Fibroblast of lung (primary cell): ENCODE data around the gene RASL11A. TPM values are rescaled to one million over a fixed set of nuclear protein-coding genes. Genes with fewer than 3 reads are reported as not detected.
"Not testable (repeated sequence)": the region's sequence is repeated elsewhere in the genome, so short reads cannot be mapped to it uniquely, and the experiment has no call there.

Source experiments
- DNase-seq, 2 donors: peaks; one replicate each; pipeline versions ENCODE4 v3.0.0 to v3.0.0-alpha.2; 2010; ENCODE audit warnings: low read depth in 2 of 2
- H2AFZ ChIP-seq: 2 replicates; pipeline ENCODE4 v1.5.1; 2012; ENCODE audit warnings: low read length, control low read depth, inconsistent platforms
- H3K27ac ChIP-seq: 2 replicates; pipeline ENCODE4 v1.5.1; 2011; ENCODE audit warnings: low read length, control low read depth; ENCODE audit not compliant: insufficient read depth
- H3K27me3 ChIP-seq: 2 replicates; pipeline ENCODE4 v1.5.1; 2011; ENCODE audit warnings: mild to moderate bottlenecking, low read length; ENCODE audit not compliant: control insufficient read depth, insufficient read depth
- H3K36me3 ChIP-seq: 2 replicates; pipeline ENCODE4 v1.5.1; 2011; ENCODE audit warnings: low read length; ENCODE audit not compliant: control insufficient read depth, insufficient read depth
- H3K4me1 ChIP-seq: 2 replicates; pipeline ENCODE4 v1.5.1; 2011; ENCODE audit warnings: low read length; ENCODE audit not compliant: control insufficient read depth, insufficient read depth; ENCODE audit errors: extremely low read depth
- H3K4me2 ChIP-seq: 2 replicates; pipeline ENCODE4 v1.5.1; 2011; ENCODE audit warnings: low read length, control low read depth; ENCODE audit not compliant: insufficient read depth; ENCODE audit errors: extremely low read depth
- H3K4me3 ChIP-seq, 4 experiments: fragments of 200-600 bp in 1 of 4; sonication (generic) in 1 of 4; replicated peaks in 1 of 4; 2 replicates each; pipeline ENCODE4 v1.5.1; 2011 to 2016; ENCODE audit warnings: low read length in 4 of 4, low read depth in 3 of 4, mild to moderate bottlenecking in 3 of 4, control low read depth in 2 of 4, inconsistent platforms in 1 of 4, mixed read lengths in 1 of 4; ENCODE audit not compliant: insufficient read depth in 1 of 4; ENCODE audit errors: control extremely low read depth in 1 of 4
- H3K79me2 ChIP-seq: 2 replicates; pipeline ENCODE4 v1.5.1; 2012; ENCODE audit warnings: mild to moderate bottlenecking, low read length, inconsistent platforms; ENCODE audit not compliant: control insufficient read depth, insufficient read depth
- H3K9ac ChIP-seq: 2 replicates; pipeline ENCODE4 v1.5.1; 2011; ENCODE audit warnings: mild to moderate bottlenecking, low read length, control low read depth; ENCODE audit not compliant: insufficient read depth
- H3K9me3 ChIP-seq: 2 replicates; pipeline ENCODE4 v1.5.1; 2012; ENCODE audit warnings: low read depth, low read length; ENCODE audit not compliant: control insufficient read depth, insufficient read depth
- H4K20me1 ChIP-seq: 2 replicates; pipeline ENCODE4 v1.5.1; 2011; ENCODE audit warnings: low read length; ENCODE audit not compliant: control insufficient read depth, insufficient read depth; ENCODE audit errors: extremely low read depth
- EZH2 ChIP-seq: IDR thresholded peaks from 2 replicates; pipeline ENCODE4 v1.5.1; 2012; ENCODE audit warnings: low read length, control low read depth, mild to moderate bottlenecking; ENCODE audit errors: missing control alignments
- polyA plus RNA-seq, 2 donors: library from polyadenylated mRNA; depleted of rRNA in 1 of 2; stranded (reverse) in 1 of 2; unstranded in 1 of 2; fragments of >200 nt; gene quantifications; 2 replicates each; pipeline ENCODE4 v1.2.1, GENCODE V29; 2011 to 2012; ENCODE audit warnings: missing spikeins in 1 of 2
- total RNA-seq: library from RNA; depleted of rRNA; stranded (reverse); fragments of >200 nt; gene quantifications from 2 replicates; pipeline ENCODE4 v1.2.1, GENCODE V29; 2014
- TF ChIP-seq, protein P1 (sequence below), 2 donors: IDR thresholded peaks in 1 of 2; conservative IDR thresholded peaks in 1 of 2; 1 replicate in 1 of 2; 2 replicates in 1 of 2; pipeline ENCODE4 v1.5.1; 2011 to 2012; ENCODE audit warnings: low read length in 2 of 2, control low read depth in 1 of 2, inconsistent platforms in 1 of 2, low read depth in 1 of 2, mild to moderate bottlenecking in 1 of 2

RASL11A gene
- total and polyA plus RNA-seq, 2 donors (not counting 1 experiment from before 2014, with no cell fraction given): 10.4 to 73.5 TPM

- DNase-seq: no peak
- H3K27me3 ChIP-seq: peaks cover 21% of the 10 kb centered on the region
These were observed 25.0 kb downstream of the RASL11A start for GRCh38 chr13:27295660-27296059.

DNA sequence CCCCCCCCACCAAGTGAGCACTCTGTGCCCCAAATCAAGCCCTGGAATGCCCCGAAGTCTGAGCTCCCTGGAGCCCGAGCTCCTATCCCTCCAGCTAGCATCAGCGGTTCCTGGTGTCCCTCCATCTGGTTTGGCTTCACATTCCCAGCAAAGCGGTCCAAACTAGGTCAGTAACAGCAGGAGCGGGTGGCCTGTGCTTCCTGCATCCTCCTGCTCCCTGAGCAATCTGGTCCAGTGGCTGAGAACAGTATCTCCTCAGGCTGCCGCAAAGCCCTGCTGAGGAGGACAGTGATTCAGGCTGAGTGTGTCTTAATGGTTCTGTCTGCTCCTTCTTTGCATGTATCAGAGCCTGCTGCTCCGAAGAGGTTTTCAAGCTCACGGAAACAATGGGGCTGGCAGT lies 25.9 kb downstream of the RASL11A start:
- Histone ChIP-seq H3K9me3 (no peaks in the 10 kb centered on the region), H3K9ac (no peak overlapping the region), H3K79me2 (no peaks in the 10 kb centered on the region), H4K20me1 (no peaks in the 10 kb centered on the region), H3K36me3 (no peaks in the 10 kb centered on the region), H3K4me3 (no peak overlapping the region), H3K4me2 (no peak overlapping the region), H3K27ac (no peak overlapping the region), H3K27me3 (peaks cover 21% of the 10 kb centered on the region), H2AFZ (no peak overlapping the region), H3K4me1 (no peaks in the 10 kb centered on the region)
- no peak for DNase-seq
- no peak for TF ChIP-seq EZH2

More at GRCh38 chr13:27295660-27296059, 25.0 kb downstream of the RASL11A start:
- Histone ChIP-seq H3K4me3 (no peak overlapping the region), H3K36me3 (no peaks in the 10 kb centered on the region), H3K9me3 (no peaks in the 10 kb centered on the region), H3K4me2 (no peak overlapping the region), H4K20me1 (no peaks in the 10 kb centered on the region), H3K9ac (no peak overlapping the region), H2AFZ (no peak overlapping the region), H3K79me2 (no peaks in the 10 kb centered on the region), H3K27ac (no peak overlapping the region), H3K4me1 (no peaks in the 10 kb centered on the region)
- no peak for TF ChIP-seq EZH2
- TF ChIP-seq, protein P1, sequence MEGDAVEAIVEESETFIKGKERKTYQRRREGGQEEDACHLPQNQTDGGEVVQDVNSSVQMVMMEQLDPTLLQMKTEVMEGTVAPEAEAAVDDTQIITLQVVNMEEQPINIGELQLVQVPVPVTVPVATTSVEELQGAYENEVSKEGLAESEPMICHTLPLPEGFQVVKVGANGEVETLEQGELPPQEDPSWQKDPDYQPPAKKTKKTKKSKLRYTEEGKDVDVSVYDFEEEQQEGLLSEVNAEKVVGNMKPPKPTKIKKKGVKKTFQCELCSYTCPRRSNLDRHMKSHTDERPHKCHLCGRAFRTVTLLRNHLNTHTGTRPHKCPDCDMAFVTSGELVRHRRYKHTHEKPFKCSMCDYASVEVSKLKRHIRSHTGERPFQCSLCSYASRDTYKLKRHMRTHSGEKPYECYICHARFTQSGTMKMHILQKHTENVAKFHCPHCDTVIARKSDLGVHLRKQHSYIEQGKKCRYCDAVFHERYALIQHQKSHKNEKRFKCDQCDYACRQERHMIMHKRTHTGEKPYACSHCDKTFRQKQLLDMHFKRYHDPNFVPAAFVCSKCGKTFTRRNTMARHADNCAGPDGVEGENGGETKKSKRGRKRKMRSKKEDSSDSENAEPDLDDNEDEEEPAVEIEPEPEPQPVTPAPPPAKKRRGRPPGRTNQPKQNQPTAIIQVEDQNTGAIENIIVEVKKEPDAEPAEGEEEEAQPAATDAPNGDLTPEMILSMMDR (conservative IDR thresholded peaks at IDR 0.05 in 1 of 2, IDR thresholded peaks at IDR 0.05 in 1 of 2; ENCODE audit: low read depth in 1 of 2, low read length in 2 of 2): no peak

GRCh38 chr13:27298849-27299248 lies 28.2 kb downstream of the RASL11A start:
- H3K36me3 ChIP-seq: no peaks in the 10 kb centered on the region
- no peak for TF ChIP-seq EZH2
- TF ChIP-seq, protein P1 (conservative IDR thresholded peaks at IDR 0.05 in 1 of 2, IDR thresholded peaks at IDR 0.05 in 1 of 2; ENCODE audit: low read depth in 1 of 2, low read length in 2 of 2): no peak
- H3K79me2 ChIP-seq: no peaks in the 10 kb centered on the region
- DNase-seq: no peak
- H3K27ac ChIP-seq: no peak overlapping the region
- H3K27me3 ChIP-seq: peaks cover 14% of the 10 kb centered on the region
- no peaks in the 10 kb centered on the region for H3K9me3 ChIP-seq
- no peaks in the 10 kb centered on the region for H4K20me1 ChIP-seq
- H3K4me3 ChIP-seq: no peak overlapping the region
- H3K4me1 ChIP-seq: no peaks in the 10 kb centered on the region
- no peak overlapping the region for H3K9ac ChIP-seq
- no peak overlapping the region for H2AFZ ChIP-seq
- no peak overlapping the region for H3K4me2 ChIP-seq

DNA sequence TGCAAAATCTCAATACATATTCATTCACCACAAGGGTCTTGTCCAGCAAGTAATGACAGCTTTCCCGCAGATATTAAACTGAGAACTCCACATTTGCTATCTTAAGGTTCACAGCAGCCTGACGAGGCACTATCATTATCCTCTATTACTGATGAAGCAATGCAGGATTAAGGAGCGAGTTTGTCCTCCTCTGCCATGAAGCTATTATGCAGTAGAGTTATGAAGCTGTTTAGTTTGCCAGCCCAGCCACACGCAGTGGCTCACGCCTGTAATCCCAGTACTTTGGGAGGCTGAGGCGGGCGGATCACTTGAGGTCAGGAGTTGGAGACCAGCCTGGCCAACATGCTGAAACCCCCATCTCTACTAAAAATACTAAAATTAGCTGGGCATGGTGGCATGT lies 29.8 kb downstream of the RASL11A start:
- H3K4me1 ChIP-seq, H3K9me3 ChIP-seq, H3K4me3 ChIP-seq, H3K4me2 ChIP-seq, DNase-seq, H3K27ac ChIP-seq, H2AFZ ChIP-seq, H4K20me1 ChIP-seq, H3K36me3 ChIP-seq, H3K79me2 ChIP-seq, H3K9ac ChIP-seq: not testable (repeated sequence)
- H3K27me3 ChIP-seq: peaks cover 12% of the 10 kb centered on the region
